ENCODE measurements around the gene MAP7. TPM values are rescaled to one million over a fixed set of nuclear protein-coding genes. Genes with fewer than 3 reads are reported as not detected.

MAP7 gene
- total RNA-seq, 2 experiments from 2014 or later = 0.45 to 0.49 TPM

GRCh38 chr6:136331461-136331860 is 218.8 kb downstream of the MAP7 start:
- Histone ChIP-seq H3K27me3 (ENCODE audit: control insufficient read depth in 1 of 2, insufficient read depth in 2 of 2, low read length in 2 of 2) (peaks cover 0 to 3% of the 10 kb centered on the region in 2 experiments), H3K9me3 (ENCODE audit: control insufficient read depth in 1 of 2, insufficient read depth in 1 of 2, low read length in 2 of 2) (no peaks in the 10 kb centered on the region), H3K36me3 (ENCODE audit: insufficient read depth, low read length) (no peaks in the 10 kb centered on the region), H3K4me3 (ENCODE audit: low read length) (no peak overlapping the region), H3K4me1 (ENCODE audit: insufficient read depth, low read length) (no peaks in the 10 kb centered on the region), H3K27ac (ENCODE audit: low read depth in 1 of 2, low read length in 2 of 2) (no peak overlapping the region)
- no peak overlapping the region for H3K4me3 Mint-ChIP-seq
- H3K4me1 Mint-ChIP-seq (ENCODE audit: low read depth) = no peaks in the 10 kb centered on the region
- no peak for DNase-seq
- intact Hi-C loops (cut with DNase I, micrococcal nuclease) = no loop called here
- ChIA-PET CTCF (no interaction called here), POLR2A (no interaction called here)
- H3K36me3 Mint-ChIP-seq (ENCODE audit: low read depth) = no peaks in the 10 kb centered on the region
- H3K9me3 Mint-ChIP-seq = no peaks in the 10 kb centered on the region
- no peak for TF ChIP-seq CTCF (IDR thresholded peaks at IDR 0.05)
- no peak for ATAC-seq (ENCODE audit: poor library complexity)
- no peaks in the 10 kb centered on the region for H3K27me3 Mint-ChIP-seq
- H3K27ac Mint-ChIP-seq = no peak overlapping the region

- ATAC-seq (ENCODE audit: poor library complexity) = no peak
- no peak overlapping the region for H3K27ac ChIP-seq (ENCODE audit: low read depth in 1 of 2, low read length in 2 of 2)
- H3K27me3 ChIP-seq (ENCODE audit: control insufficient read depth in 1 of 2, insufficient read depth in 2 of 2, low read length in 2 of 2) = peaks cover 0 to 3% of the 10 kb centered on the region in 2 experiments
- POLR2A ChIA-PET = no interaction called here
- Mint-ChIP-seq H3K36me3 (ENCODE audit: low read depth) (no peaks in the 10 kb centered on the region), H3K4me1 (ENCODE audit: low read depth) (no peaks in the 10 kb centered on the region), H3K9me3 (no peaks in the 10 kb centered on the region), H3K27ac (no peak overlapping the region), H3K27me3 (no peaks in the 10 kb centered on the region), H3K4me3 (no peak overlapping the region)
- CTCF ChIA-PET = no interaction called here
- intact Hi-C loops (cut with DNase I, micrococcal nuclease) = no loop called here
- H3K4me1 ChIP-seq (ENCODE audit: insufficient read depth, low read length) = no peaks in the 10 kb centered on the region
- no peaks in the 10 kb centered on the region for H3K9me3 ChIP-seq (ENCODE audit: control insufficient read depth in 1 of 2, insufficient read depth in 1 of 2, low read length in 2 of 2)
- no peaks in the 10 kb centered on the region for H3K36me3 ChIP-seq (ENCODE audit: insufficient read depth, low read length)
- DNase-seq = no peak
- H3K4me3 ChIP-seq (ENCODE audit: low read length) = no peak overlapping the region
- TF ChIP-seq CTCF (IDR thresholded peaks at IDR 0.05) = no peak
These were observed 219.6 kb downstream of the MAP7 start for GRCh38 chr6:136330634-136331033.

GRCh38 chr6:136326038-136326553 is 224.1 kb downstream of the MAP7 start:
- POLR2A ChIA-PET = no interaction called here

More at GRCh38 chr6:136326038-136326553, 224.1 kb downstream of the MAP7 start:
- Histone ChIP-seq H3K9me3 (ENCODE audit: control insufficient read depth in 1 of 2, insufficient read depth in 1 of 2, low read length in 2 of 2) (no peaks in the 10 kb centered on the region), H3K36me3 (ENCODE audit: insufficient read depth, low read length) (no peaks in the 10 kb centered on the region), H3K4me3 (ENCODE audit: low read length) (no peak overlapping the region), H3K4me1 (ENCODE audit: insufficient read depth, low read length) (no peaks in the 10 kb centered on the region), H3K27ac (ENCODE audit: low read depth in 1 of 2, low read length in 2 of 2) (no peak overlapping the region), H3K27me3 (ENCODE audit: control insufficient read depth in 1 of 2, insufficient read depth in 2 of 2, low read length in 2 of 2) (no peaks in the 10 kb centered on the region)
- no peaks in the 10 kb centered on the region for H3K27me3 Mint-ChIP-seq
- no peaks in the 10 kb centered on the region for H3K9me3 Mint-ChIP-seq
- no peaks in the 10 kb centered on the region for H3K36me3 Mint-ChIP-seq (ENCODE audit: low read depth)
- CTCF ChIA-PET = no interaction called here
- no peak overlapping the region for H3K27ac Mint-ChIP-seq
- no peaks in the 10 kb centered on the region for H3K4me1 Mint-ChIP-seq (ENCODE audit: low read depth)
- no peak for ATAC-seq (ENCODE audit: poor library complexity)
- no peak overlapping the region for H3K4me3 Mint-ChIP-seq
- TF ChIP-seq CTCF (IDR thresholded peaks at IDR 0.05) = no peak
- DNase-seq = peak in 1 of 14 experiments; percentile 1
- intact Hi-C loops (cut with DNase I, micrococcal nuclease) = no loop called here

All from CD4-positive, alpha-beta T cell (primary cell).